RKO (cell line): ENCODE data around the gene THEMIS.
"Not testable (repeated sequence)": the region's sequence is repeated elsewhere in the genome, so short reads cannot be mapped to it uniquely, and the experiment has no call there.

Experiments
- DNase-seq: peaks from one replicate; pipeline ENCODE4 v3.0.0-alpha.2; 2016; ENCODE audit warnings: low spot score

THEMIS gene

GRCh38 chr6:127912914-127913313 lies 12.1 kb upstream of the THEMIS start:
- no peak for DNase-seq

- no peak for DNase-seq
These were observed 7.2 kb upstream of the THEMIS start for GRCh38 chr6:127907960-127908640.

GRCh38 chr6:127904160-127904559 lies 3.3 kb upstream of the THEMIS start:
- no peak for DNase-seq

GRCh38 chr6:127902933-127903332 lies 2.1 kb upstream of the THEMIS start:
- DNase-seq: no peak

- no peak for DNase-seq
These were observed 3.4 kb downstream of the THEMIS start for GRCh38 chr6:127897484-127897883.

GRCh38 chr6:127894051-127894450 lies 6.8 kb downstream of the THEMIS start:
- DNase-seq: no peak

- DNase-seq: no peak
These were observed 7.3 kb downstream of the THEMIS start for GRCh38 chr6:127893541-127893940.

GRCh38 chr6:127891731-127892326 lies 9.0 kb downstream of the THEMIS start:
- no peak for DNase-seq

GRCh38 chr6:127886603-127887002 lies 14.3 kb downstream of the THEMIS start:
- no peak for DNase-seq

- no peak for DNase-seq
These were observed 16.7 kb downstream of the THEMIS start for GRCh38 chr6:127884134-127884533.

- not testable (repeated sequence) for DNase-seq
These were observed 18.9 kb downstream of the THEMIS start for GRCh38 chr6:127881949-127882348.

- no peak for DNase-seq
These were observed 20.4 kb downstream of the THEMIS start for GRCh38 chr6:127880429-127880828.

- no peak for DNase-seq
These were observed 21.2 kb downstream of the THEMIS start for GRCh38 chr6:127879685-127880084.

GRCh38 chr6:127878115-127878514 lies 22.7 kb downstream of the THEMIS start:
- no peak for DNase-seq

- no peak for DNase-seq
These were observed 23.6 kb downstream of the THEMIS start for GRCh38 chr6:127877231-127877630.

- no peak for DNase-seq
These were observed 31.0 kb downstream of the THEMIS start for GRCh38 chr6:127869772-127870404.

GRCh38 chr6:127869183-127869582 lies 31.7 kb downstream of the THEMIS start:
- no peak for DNase-seq

GRCh38 chr6:127868338-127868737 lies 32.5 kb downstream of the THEMIS start:
- DNase-seq: no peak

- no peak for DNase-seq
These were observed 34.1 kb downstream of the THEMIS start for GRCh38 chr6:127866766-127867165.

- no peak for DNase-seq
These were observed 35.8 kb downstream of the THEMIS start for GRCh38 chr6:127865108-127865507.

- no peak for DNase-seq
These were observed 36.2 kb downstream of the THEMIS start for GRCh38 chr6:127864701-127865100.

- no peak for DNase-seq
These were observed 40.1 kb downstream of the THEMIS start for GRCh38 chr6:127860723-127861122.

- no peak for DNase-seq
These were observed 40.9 kb downstream of the THEMIS start for GRCh38 chr6:127859956-127860355.
